MM.1S (cell line): ENCODE data around the gene SHMT2.

Source experiments
- CTCF ChIP-seq: fragments of 300-600 bp; sonication (generic); IDR thresholded peaks from 2 replicates; pipeline ENCODE4 v1.5.1; 2016; ENCODE audit warnings: antibody characterized with exemption, low read length, mixed read lengths
- EZH2phosphoT487 ChIP-seq: fragments of 300-600 bp; sonication (generic); IDR thresholded peaks from 2 replicates; pipeline ENCODE4 v1.6.1; 2018; ENCODE audit warnings: antibody characterized with exemption, low read length

GRCh38 chr12:57193706-57194245 is 35.7 kb upstream of the SHMT2 start:
- no peak for TF ChIP-seq EZH2phosphoT487
- TF ChIP-seq CTCF, result no peak
